ENCODE results near the gene C5AR1.

- TF ChIP-seq POLR2A (IDR thresholded peaks at IDR 0.05) = no peak
- no peak for TF ChIP-seq CTCF (IDR thresholded peaks at IDR 0.05)
- no peak for TF ChIP-seq EP300 (IDR thresholded peaks at IDR 0.05)
Measured at GRCh38 chr19:47312366-47313006, 2.8 kb downstream of the C5AR1 start.

Measured in ovary (tissue), 3 donors.